ENCODE data around the gene ASB9. TPM values are rescaled to one million over a fixed set of nuclear protein-coding genes. Genes with fewer than 3 reads are reported as not detected.
A peak's percentile ranks its signal among the peaks of the same experiment; 100 is the strongest.
"Not testable (repeated sequence)": the region's sequence is repeated elsewhere in the genome, so short reads cannot be mapped to it uniquely, and the experiment has no call there.

ASB9 gene, protein sequence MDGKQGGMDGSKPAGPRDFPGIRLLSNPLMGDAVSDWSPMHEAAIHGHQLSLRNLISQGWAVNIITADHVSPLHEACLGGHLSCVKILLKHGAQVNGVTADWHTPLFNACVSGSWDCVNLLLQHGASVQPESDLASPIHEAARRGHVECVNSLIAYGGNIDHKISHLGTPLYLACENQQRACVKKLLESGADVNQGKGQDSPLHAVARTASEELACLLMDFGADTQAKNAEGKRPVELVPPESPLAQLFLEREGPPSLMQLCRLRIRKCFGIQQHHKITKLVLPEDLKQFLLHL
- 10 to 100 TPM in 3 of 4 donors, 1 to 10 TPM in 1; 5.3 to 13.3 (median 12.3) TPM for polyA plus RNA-seq (ENCODE audit: insufficient read length in 4 of 4)

GRCh38 chrX:15269618-15270521, at the start of gene ASB9:
Gene ASB9, minus strand, starts transcription at chrX:15270083. Its CDS starts 209 bp downstream, at chrX:15269874.
- DNase-seq (ENCODE audit: low read depth in 4 of 4, low spot score in 3 of 4): peak; percentile 22 to 40 (median 30)

GRCh38 chrX:15319075-15319474, 49.2 kb upstream of the ASB9 start:
- no peak for DNase-seq (ENCODE audit: low read depth in 4 of 4, low spot score in 3 of 4)

GRCh38 chrX:15315509-15315908, 45.6 kb upstream of the ASB9 start, which contains the start of gene ASB11:
Gene ASB11, minus strand, starts transcription at chrX:15315640. Its CDS starts 35 bp downstream, at chrX:15315605.
- DNase-seq (ENCODE audit: low read depth in 4 of 4, low spot score in 3 of 4): no peak

DNA sequence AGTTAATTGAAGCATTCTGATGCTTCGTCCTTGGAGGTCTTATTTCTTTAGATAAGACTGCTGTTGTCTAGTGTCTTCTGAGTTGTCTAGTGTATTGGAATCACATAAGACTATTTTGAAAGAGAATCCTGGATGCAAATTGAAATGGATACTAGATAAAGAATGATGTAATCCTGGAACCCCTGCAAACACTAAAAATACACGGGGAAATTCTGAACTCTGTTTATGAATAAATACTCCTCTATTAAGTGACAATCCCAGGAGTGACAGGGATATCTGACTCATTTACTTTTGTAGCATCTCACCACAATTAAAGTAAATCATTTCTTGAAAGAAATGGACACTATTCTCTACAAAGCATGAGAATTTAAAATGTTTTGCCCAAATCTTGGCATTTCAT, 44.6 kb upstream of the ASB9 start:
- no peak for DNase-seq (ENCODE audit: low read depth in 4 of 4, low spot score in 3 of 4)

DNA sequence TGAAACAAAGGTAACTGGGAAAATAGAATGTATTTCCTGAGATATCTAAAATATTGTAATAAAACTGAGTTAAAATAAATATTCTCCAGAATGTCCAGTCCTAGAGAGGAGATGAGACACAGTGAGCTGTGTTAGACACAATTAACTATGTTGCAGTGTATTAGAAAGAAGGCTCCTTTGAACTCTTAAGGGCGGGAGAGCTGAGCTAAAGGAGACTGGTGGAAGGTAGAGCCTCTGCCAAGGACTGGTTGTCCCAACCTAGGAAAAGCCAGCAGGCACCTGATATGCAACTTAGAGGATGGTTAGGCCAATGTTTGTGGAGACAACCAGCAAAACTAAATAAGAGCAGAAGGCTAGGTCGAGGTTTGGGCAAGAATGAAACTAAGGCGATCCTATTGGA, 41.2 kb upstream of the ASB9 start:
- DNase-seq (ENCODE audit: low read depth in 4 of 4, low spot score in 3 of 4): no peak

GRCh38 chrX:15310117-15310516, 40.2 kb upstream of the ASB9 start:
- peak in 1 of 4 donors; percentile 31 for DNase-seq (ENCODE audit: low read depth in 4 of 4, low spot score in 3 of 4)

- DNase-seq (ENCODE audit: low read depth in 4 of 4, low spot score in 3 of 4): not testable (repeated sequence)
Measured at GRCh38 chrX:15305899-15306298, 36.0 kb upstream of the ASB9 start.

- no peak for DNase-seq (ENCODE audit: low read depth in 4 of 4, low spot score in 3 of 4)
Measured at GRCh38 chrX:15301924-15302323, 32.0 kb upstream of the ASB9 start.

DNA sequence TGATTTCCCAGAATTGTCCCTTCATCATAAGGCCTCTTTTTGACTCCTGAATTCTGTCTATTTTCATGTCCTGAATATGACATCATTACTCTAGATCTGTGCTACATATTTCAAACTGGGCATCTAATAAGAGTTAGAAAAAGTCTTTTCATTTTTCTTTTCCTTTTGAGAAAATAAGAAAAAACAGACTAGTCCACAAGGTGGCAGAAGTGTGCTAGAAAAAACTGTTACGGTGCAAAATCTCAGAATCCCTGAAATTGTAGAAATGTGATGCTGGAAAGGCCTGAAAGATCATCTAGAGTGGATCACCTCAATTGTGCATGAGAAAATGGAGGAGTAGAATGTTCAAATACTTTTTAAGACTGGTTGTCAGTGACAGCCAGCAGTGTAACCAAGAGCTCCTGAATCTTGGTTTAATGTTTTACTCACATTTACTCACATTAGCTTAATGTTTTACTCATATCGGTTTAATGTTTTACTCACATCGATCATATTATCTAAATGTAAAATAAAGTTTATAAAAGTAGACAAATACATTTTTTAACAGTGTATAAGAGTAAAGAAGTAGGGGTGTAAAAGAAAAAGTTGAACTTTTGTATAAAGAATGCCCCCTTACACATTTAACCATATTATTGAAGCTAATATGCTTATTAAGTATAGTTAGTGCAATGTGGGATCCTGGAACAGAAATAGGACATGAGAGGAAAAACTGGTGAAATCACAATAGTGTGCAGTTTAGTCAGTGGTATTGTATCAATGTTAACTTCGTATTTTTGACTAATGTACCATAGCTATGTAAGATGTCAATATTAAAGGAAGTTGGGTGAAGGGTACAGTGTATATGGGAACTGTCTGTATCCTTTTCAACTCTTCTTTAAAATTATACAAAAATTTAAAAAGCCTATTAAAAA, 30.3 kb upstream of the ASB9 start:
- no peak for DNase-seq (ENCODE audit: low read depth in 4 of 4, low spot score in 3 of 4)

GRCh38 chrX:15298780-15299179, 28.9 kb upstream of the ASB9 start:
- DNase-seq (ENCODE audit: low read depth in 4 of 4, low spot score in 3 of 4): no peak

DNA sequence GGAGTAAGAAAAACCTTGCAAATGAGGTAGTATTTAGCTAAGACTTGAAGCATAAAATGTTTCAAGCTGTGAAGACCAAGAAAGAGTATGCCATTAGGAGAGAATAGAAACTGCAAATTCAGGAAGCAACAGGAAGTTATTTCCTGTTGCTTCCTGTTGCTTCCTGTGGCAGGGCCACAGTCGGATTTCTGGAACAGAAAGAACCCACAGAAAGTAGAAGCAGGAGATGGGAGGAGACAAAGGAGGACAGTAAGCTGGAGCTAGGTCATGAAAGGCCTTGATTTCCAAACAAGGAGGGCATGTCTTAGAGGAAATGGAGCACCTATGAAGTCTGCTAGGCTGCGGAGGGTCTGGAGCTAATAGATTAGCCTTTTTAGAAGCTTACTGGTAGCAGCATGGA, 28.3 kb upstream of the ASB9 start:
- no peak for DNase-seq (ENCODE audit: low read depth in 4 of 4, low spot score in 3 of 4)

GRCh38 chrX:15293451-15293850, 23.6 kb upstream of the ASB9 start:
- DNase-seq (ENCODE audit: low read depth in 4 of 4, low spot score in 3 of 4): no peak

- no peak for DNase-seq (ENCODE audit: low read depth in 4 of 4, low spot score in 3 of 4)
Measured at GRCh38 chrX:15292861-15293260, 23.0 kb upstream of the ASB9 start.

- no peak for DNase-seq (ENCODE audit: low read depth in 4 of 4, low spot score in 3 of 4)
Measured at GRCh38 chrX:15277604-15278003, 7.7 kb upstream of the ASB9 start.

DNA sequence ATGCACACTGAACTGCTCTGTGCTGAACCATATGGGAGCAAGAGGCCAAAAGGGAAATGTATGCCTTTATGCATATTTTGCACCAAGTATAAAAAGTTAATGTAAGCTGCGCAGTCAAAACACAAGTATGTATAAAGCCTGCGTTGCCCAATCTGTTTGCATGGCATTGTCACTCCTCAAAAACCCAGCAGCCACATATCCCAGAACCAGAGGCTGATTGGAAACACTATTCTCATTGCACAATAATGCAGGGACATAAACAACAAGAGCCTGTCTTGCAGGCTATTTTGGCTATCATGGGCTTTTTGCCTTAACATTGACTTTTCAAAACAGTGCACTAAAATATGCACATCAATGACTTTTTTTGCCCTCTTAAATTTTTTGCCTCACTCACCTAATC, 5.1 kb upstream of the ASB9 start:
- no peak for DNase-seq (ENCODE audit: low read depth in 4 of 4, low spot score in 3 of 4)

- not testable (repeated sequence) for DNase-seq (ENCODE audit: low read depth in 4 of 4, low spot score in 3 of 4)
Measured at GRCh38 chrX:15273275-15273674, 3.4 kb upstream of the ASB9 start.

GRCh38 chrX:15271757-15272156, 1.9 kb upstream of the ASB9 start:
- no peak for DNase-seq (ENCODE audit: low read depth in 4 of 4, low spot score in 3 of 4)

DNA sequence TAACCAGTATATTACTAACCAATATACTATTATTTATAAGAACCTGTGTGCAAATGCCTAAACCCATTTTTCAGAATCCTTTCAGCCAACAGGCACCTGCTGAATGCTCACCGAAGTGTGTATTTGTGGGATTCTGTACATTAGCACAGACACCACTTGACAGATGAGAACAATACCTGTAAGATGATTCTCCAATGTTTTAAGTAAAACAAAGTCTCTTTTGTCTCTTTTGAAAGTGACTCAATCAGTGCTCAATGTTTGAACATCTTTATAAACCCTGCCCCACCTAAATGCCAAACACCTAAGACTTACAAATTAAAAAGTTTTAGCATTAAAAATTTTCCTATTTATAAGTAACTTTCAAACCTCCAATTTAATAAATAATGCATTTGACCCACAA, 763 bp downstream of the ASB9 start:
- no peak for DNase-seq (ENCODE audit: low read depth in 4 of 4, low spot score in 3 of 4)

DNA sequence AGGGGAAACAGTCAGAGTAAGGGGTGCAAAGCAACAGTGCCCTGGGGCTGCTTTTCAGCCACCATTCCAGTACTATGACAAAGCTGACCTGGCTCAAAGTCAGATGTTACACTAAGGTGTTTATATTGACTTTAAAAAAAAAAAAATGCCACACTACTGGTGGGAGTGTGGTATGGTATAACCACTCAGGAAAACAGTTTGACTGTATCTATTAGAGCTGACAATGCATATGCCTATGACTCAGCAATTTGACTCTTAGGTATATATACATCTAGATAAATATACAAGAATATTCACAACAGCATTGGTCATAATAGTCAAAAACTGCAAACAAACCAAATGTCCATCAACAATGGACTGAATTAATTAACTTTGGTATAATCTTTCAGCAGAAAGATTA, 15.0 kb downstream of the ASB9 start:
- DNase-seq (ENCODE audit: low read depth in 4 of 4, low spot score in 3 of 4): no peak

- DNase-seq (ENCODE audit: low read depth in 4 of 4, low spot score in 3 of 4): no peak
Measured at GRCh38 chrX:15245896-15246295, 24.0 kb downstream of the ASB9 start.

- DNase-seq (ENCODE audit: low read depth in 4 of 4, low spot score in 3 of 4): no peak
Measured at GRCh38 chrX:15244421-15244820, 25.5 kb downstream of the ASB9 start.
